GM21360 (cell line): ENCODE results near the gene ZDHHC7.
"Not testable (repeated sequence)": the region's sequence is repeated elsewhere in the genome, so short reads cannot be mapped to it uniquely, and the experiment has no call there.

Experiments used
- ATAC-seq: cut with Tn5 transposase; IDR thresholded peaks from one replicate; pipeline ENCODE4 v1.9.1; 2021; ENCODE audit warnings: mild to moderate bottlenecking, moderate library complexity; ENCODE audit not compliant: unreplicated experiment

Gene ZDHHC7

GRCh38 chr16:85010931-85011845 is at the start of gene ZDHHC7:
TSS of gene ZDHHC7 (minus strand) at chr16:85011535. CDS start at chr16:84990618, 20,917 bp downstream.
- peak; percentile 85 for ATAC-seq

GRCh38 chr16:85058909-85059308 is 47.6 kb upstream of the ZDHHC7 start:
- no peak for ATAC-seq

- no peak for ATAC-seq
Measured at GRCh38 chr16:85057948-85058347, 46.6 kb upstream of the ZDHHC7 start.

GRCh38 chr16:85057212-85057889 is 46.0 kb upstream of the ZDHHC7 start:
- ATAC-seq = no peak

GRCh38 chr16:85056211-85056748 is 44.9 kb upstream of the ZDHHC7 start:
- ATAC-seq = no peak

GRCh38 chr16:85055493-85056210 is 44.3 kb upstream of the ZDHHC7 start:
- ATAC-seq = peak; percentile 92

- no peak for ATAC-seq
Measured at GRCh38 chr16:85054948-85055492, 43.7 kb upstream of the ZDHHC7 start.

GRCh38 chr16:85054321-85054720 is 43.0 kb upstream of the ZDHHC7 start:
- not testable (repeated sequence) for ATAC-seq

- ATAC-seq = no peak
Measured at GRCh38 chr16:85052536-85052935, 41.2 kb upstream of the ZDHHC7 start.

- ATAC-seq = no peak
Measured at GRCh38 chr16:85051683-85052082, 40.3 kb upstream of the ZDHHC7 start.

- no peak for ATAC-seq
Measured at GRCh38 chr16:85051067-85051581, 39.8 kb upstream of the ZDHHC7 start.

GRCh38 chr16:85049706-85050305 is 38.5 kb upstream of the ZDHHC7 start:
- no peak for ATAC-seq

- no peak for ATAC-seq
Measured at GRCh38 chr16:85048921-85049562, 37.7 kb upstream of the ZDHHC7 start.

GRCh38 chr16:85047867-85048455 is 36.6 kb upstream of the ZDHHC7 start:
- no peak for ATAC-seq

GRCh38 chr16:85046931-85047866 is 35.9 kb upstream of the ZDHHC7 start:
- no peak for ATAC-seq

GRCh38 chr16:85046472-85046916 is 35.2 kb upstream of the ZDHHC7 start:
- no peak for ATAC-seq

GRCh38 chr16:85045641-85046471 is 34.5 kb upstream of the ZDHHC7 start:
- ATAC-seq = no peak
